A673 (cell line): ENCODE results near the gene CCDC78.

Source experiments
- CTCF ChIP-seq: fragments of 300-800, 200-600 bp; sonication (generic); conservative IDR thresholded peaks from 2 replicates; pipeline ENCODE4 v1.5.1; 2017; ENCODE audit warnings: low read depth, mild to moderate bottlenecking, antibody characterized with exemption, low read length, moderate library complexity, mixed read lengths
- EZH2 ChIP-seq: fragments of 200-600 bp; sonication (generic); IDR thresholded peaks from 2 replicates; pipeline ENCODE4 v1.6.1; 2017; ENCODE audit warnings: borderline replicate concordance, low read depth, mild to moderate bottlenecking, mixed read lengths, antibody characterized with exemption, low read length; ENCODE audit not compliant: poor library complexity, severe bottlenecking

- no peak for TF ChIP-seq CTCF
- TF ChIP-seq EZH2: no peak
Measured at GRCh38 chr16:707062-707538, 19.1 kb downstream of the CCDC78 start.
